HepG2 (cell line): ENCODE data around the gene PLEKHB2. TPM values are rescaled to one million over a fixed set of nuclear protein-coding genes. Genes with fewer than 3 reads are reported as not detected.
A peak's percentile ranks its signal among the peaks of the same experiment; 100 is the strongest.

Experiments
- ATAC-seq: fragments of 200-7000 bp; cut with Tn5 transposase; 3 replicates; pipeline ENCODE4 v1.9.1; 2020; ENCODE audit warnings: mild to moderate bottlenecking, moderate library complexity
- BruUV-seq: library from RNA; stranded (reverse); fragments of 400-500 nt; replicated peaks from 2 replicates; lab custom pipeline; 2021; lab: Mats Ljungman, UMichigan
- CTCF ChIA-PET: fragments of 300-600 bp; formaldehyde crosslinking; extraction: SDS; loops from one replicate; lab custom pipeline; 2021; ENCODE audit warnings: low total read pairs, inconsistent platforms, low intra/inter-chr PET ratio; lab: Yijun Ruan, JAX
- POLR2A ChIA-PET: fragments of 350-600 bp; sonication (Branson Sonifier 250); formaldehyde crosslinking; loops from one replicate; lab custom pipeline; 2020; ENCODE audit warnings: antibody characterized with exemption, inconsistent platforms; lab: Yijun Ruan, JAX
- DNase-seq: peaks from one replicate; pipeline ENCODE4 v3.0.0-alpha.2; 2015; ENCODE audit warnings: low spot score
- FAIRE-seq: peaks from 3 replicates; lab custom pipeline; 2011; peaks lifted over from hg19 to GRCh38; lab: Jason Lieb, UNC
- H2AFZ ChIP-seq: one replicate; pipeline ENCODE4 v1.6.1; 2011; ENCODE audit warnings: low read length, inconsistent platforms
- H3K27ac ChIP-seq: fragments of 300-600 bp; 3 replicates; pipeline ENCODE4 v1.8.0; 2011; ENCODE audit warnings: mixed run types, mild to moderate bottlenecking, mixed read lengths, low read length, inconsistent platforms; ENCODE audit not compliant: insufficient read depth; ENCODE audit errors: extremely low read length
- H3K27me3 ChIP-seq, 2 experiments: fragments of 200-600 bp in 1 of 2; 2 replicates in 1 of 2; 3 replicates in 1 of 2; pipeline versions ENCODE4 v1.6.0 to v1.8.0; 2011; ENCODE audit warnings: low read length in 2 of 2, mild to moderate bottlenecking in 2 of 2, moderate library complexity in 2 of 2, inconsistent platforms in 1 of 2; ENCODE audit not compliant: insufficient read depth in 2 of 2, control insufficient read depth in 1 of 2
- H3K36me3 ChIP-seq, 2 experiments: fragments of 200-600 bp in 1 of 2; replicated peaks in 1 of 2; 2 replicates in 1 of 2; 3 replicates in 1 of 2; pipeline versions ENCODE4 v1.5.1 to v1.8.0; 2011; ENCODE audit warnings: low read length in 2 of 2, inconsistent platforms in 1 of 2; ENCODE audit not compliant: insufficient read depth in 2 of 2, control insufficient read depth in 1 of 2
- H3K4me1 ChIP-seq: 2 replicates; pipeline ENCODE4 v1.5.1; 2012; ENCODE audit warnings: low read length, inconsistent platforms; ENCODE audit not compliant: insufficient read depth
- H3K4me2 ChIP-seq: 2 replicates; pipeline ENCODE4 v1.6.0; 2011; ENCODE audit warnings: low read depth, low read length, inconsistent platforms
- H3K4me3 ChIP-seq, 3 experiments: fragments of 200-600 bp in 1 of 3; sonication (generic), shearing (Covaris generic) in 1 of 3; replicated peaks in 1 of 3; 2 replicates each; pipeline ENCODE4 v1.5.1; 2011 to 2016; ENCODE audit warnings: low read length in 3 of 3, inconsistent platforms in 2 of 3, low read depth in 2 of 3, mild to moderate bottlenecking in 2 of 3, control low read depth in 1 of 3, mixed read lengths in 1 of 3; ENCODE audit not compliant: insufficient read depth in 1 of 3
- H3K79me2 ChIP-seq: one replicate; pipeline ENCODE4 v1.6.1; 2011; ENCODE audit warnings: low read length, inconsistent platforms; ENCODE audit not compliant: insufficient read depth
- H3K9ac ChIP-seq: 2 replicates; pipeline ENCODE4 v1.6.0; 2011; ENCODE audit warnings: mild to moderate bottlenecking, low read depth, low read length, inconsistent platforms; ENCODE audit not compliant: insufficient read depth
- H3K9me3 ChIP-seq: 2 replicates; pipeline ENCODE4 v1.5.1; 2012; ENCODE audit warnings: mild to moderate bottlenecking, low read length
- H4K20me1 ChIP-seq: 2 replicates; pipeline ENCODE4 v1.6.0; 2011; ENCODE audit warnings: inconsistent platforms, mild to moderate bottlenecking, low read length, moderate library complexity; ENCODE audit not compliant: insufficient read depth
- ARNT2 ChIP-seq: sonication (generic); formaldehyde crosslinking; IDR thresholded peaks from 2 replicates; pipeline ENCODE4 v1.8.0; 2022; ENCODE audit warnings: mild to moderate bottlenecking, low read depth, missing genetic modification reagents, moderate library complexity
- PITX1 ChIP-seq: sonication (generic); formaldehyde crosslinking; IDR thresholded peaks from 2 replicates; pipeline ENCODE4 v1.5.1; 2020; ENCODE audit warnings: mild to moderate bottlenecking, missing genetic modification reagents
- ZSCAN22 ChIP-seq: sonication (generic); formaldehyde crosslinking; IDR thresholded peaks from 2 replicates; pipeline ENCODE4 v1.4.0; 2020; ENCODE audit warnings: mild to moderate bottlenecking, missing genetic modification reagents
- WGBS: methylation state at CpG from one replicate; pipeline ENCODE4 v1.1.6; 2017; ENCODE audit warnings: low lambda C conversion rate; 5-methylcytosine and 5-hydroxymethylcytosine counted together
- in situ Hi-C: cut with HindIII; loops from 2 replicates; pipeline ENCODE4 v1.10.0; 2017; ENCODE audit warnings: low pct_unique_long_range_greater_than_20kb; ENCODE audit not compliant: extremely low pct_ligation_motif_present
- intact Hi-C: fragments of 100-400 bp; cut with micrococcal nuclease; formaldehyde crosslinking; loops from one replicate; pipeline ENCODE4 v1.10.0; 2022; ENCODE audit not compliant: unreplicated experiment
- polyA plus RNA-seq, 8 experiments: library from polyadenylated mRNA; depleted of rRNA in 3 of 8; stranded (reverse) in 7 of 8; unstranded in 1 of 8; fragments of >200 nt; fragmentation: Illumina TruSeq in 4 of 8; extraction: Trizol in 4 of 8; gene quantifications; 2 replicates each; pipeline versions ENCODE4 v1.2.1 to v1.2.3, GENCODE V29; 2011 to 2016; ENCODE audit warnings: low read depth in 4 of 8, missing spikeins in 1 of 8, mixed read lengths in 1 of 8; ENCODE audit not compliant: insufficient read depth in 1 of 8
- total RNA-seq, 5 experiments: library from RNA; depleted of rRNA; stranded (reverse); fragments of >200 nt; fragmentation: Illumina TruSeq; extraction: Trizol; gene quantifications; 2 replicates each; pipeline ENCODE4 v1.2.3, GENCODE V29; 2016; ENCODE audit warnings: low read depth in 1 of 5
- TF ChIP-seq, protein P1 (sequence below), 2 experiments: IDR thresholded peaks; 2 replicates each; pipeline ENCODE4 v1.6.1; 2011 to 2012; ENCODE audit warnings: low read length in 2 of 2, borderline replicate concordance in 1 of 2, low read depth in 1 of 2, mild to moderate bottlenecking in 1 of 2, moderate library complexity in 1 of 2
- TF ChIP-seq, protein P2 (sequence below): sonication (generic); formaldehyde crosslinking; IDR thresholded peaks from 2 replicates; pipeline ENCODE4 v1.4.0; 2020; ENCODE audit warnings: missing genetic modification reagents
- TF ChIP-seq, protein P3 (sequence below): sonication (generic); formaldehyde crosslinking; IDR thresholded peaks from 2 replicates; pipeline ENCODE4 v1.8.0; 2022; ENCODE audit warnings: mild to moderate bottlenecking, missing genetic modification reagents, borderline replicate concordance
- TF ChIP-seq, protein P4 (sequence below): sonication (generic); formaldehyde crosslinking; IDR thresholded peaks from 2 replicates; pipeline ENCODE4 v1.4.0; 2020; ENCODE audit warnings: missing genetic modification reagents, mild to moderate bottlenecking, borderline replicate concordance

Gene PLEKHB2
- total and polyA plus RNA-seq, 2 of the 13 experiments (the other 11 are each of a cell fraction or from before 2014, with no cell fraction given): 73.0 to 78.9 TPM

DNA sequence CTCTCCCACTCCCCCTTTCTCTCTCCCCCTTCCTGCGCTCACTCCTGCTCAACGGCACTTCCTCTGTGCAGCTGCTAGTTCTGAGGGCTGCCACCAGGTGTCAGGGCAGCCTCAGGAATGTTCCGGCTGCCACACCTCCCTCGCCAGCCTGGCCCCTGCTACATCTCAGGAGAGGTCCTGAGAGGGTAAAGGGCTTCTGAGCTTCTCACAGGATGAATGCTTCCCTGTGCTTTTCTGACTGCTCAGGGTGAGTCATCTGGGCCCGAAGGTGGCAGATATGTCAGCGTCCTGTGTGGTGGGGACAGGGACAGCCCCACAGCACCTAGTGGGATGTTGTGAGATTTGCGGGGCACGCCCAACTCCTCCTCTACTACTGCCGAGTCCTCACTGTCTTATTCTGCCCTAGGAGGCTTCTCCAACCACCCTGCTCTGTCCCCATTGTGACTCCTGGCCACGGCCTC, 49.0 kb downstream of the PLEKHB2 start (continued):
- TF ChIP-seq, protein P1, sequence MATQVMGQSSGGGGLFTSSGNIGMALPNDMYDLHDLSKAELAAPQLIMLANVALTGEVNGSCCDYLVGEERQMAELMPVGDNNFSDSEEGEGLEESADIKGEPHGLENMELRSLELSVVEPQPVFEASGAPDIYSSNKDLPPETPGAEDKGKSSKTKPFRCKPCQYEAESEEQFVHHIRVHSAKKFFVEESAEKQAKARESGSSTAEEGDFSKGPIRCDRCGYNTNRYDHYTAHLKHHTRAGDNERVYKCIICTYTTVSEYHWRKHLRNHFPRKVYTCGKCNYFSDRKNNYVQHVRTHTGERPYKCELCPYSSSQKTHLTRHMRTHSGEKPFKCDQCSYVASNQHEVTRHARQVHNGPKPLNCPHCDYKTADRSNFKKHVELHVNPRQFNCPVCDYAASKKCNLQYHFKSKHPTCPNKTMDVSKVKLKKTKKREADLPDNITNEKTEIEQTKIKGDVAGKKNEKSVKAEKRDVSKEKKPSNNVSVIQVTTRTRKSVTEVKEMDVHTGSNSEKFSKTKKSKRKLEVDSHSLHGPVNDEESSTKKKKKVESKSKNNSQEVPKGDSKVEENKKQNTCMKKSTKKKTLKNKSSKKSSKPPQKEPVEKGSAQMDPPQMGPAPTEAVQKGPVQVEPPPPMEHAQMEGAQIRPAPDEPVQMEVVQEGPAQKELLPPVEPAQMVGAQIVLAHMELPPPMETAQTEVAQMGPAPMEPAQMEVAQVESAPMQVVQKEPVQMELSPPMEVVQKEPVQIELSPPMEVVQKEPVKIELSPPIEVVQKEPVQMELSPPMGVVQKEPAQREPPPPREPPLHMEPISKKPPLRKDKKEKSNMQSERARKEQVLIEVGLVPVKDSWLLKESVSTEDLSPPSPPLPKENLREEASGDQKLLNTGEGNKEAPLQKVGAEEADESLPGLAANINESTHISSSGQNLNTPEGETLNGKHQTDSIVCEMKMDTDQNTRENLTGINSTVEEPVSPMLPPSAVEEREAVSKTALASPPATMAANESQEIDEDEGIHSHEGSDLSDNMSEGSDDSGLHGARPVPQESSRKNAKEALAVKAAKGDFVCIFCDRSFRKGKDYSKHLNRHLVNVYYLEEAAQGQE (IDR thresholded peaks at IDR 0.05; ENCODE audit: borderline replicate concordance in 1 of 2, low read depth in 1 of 2, low read length in 2 of 2): no peak

DNA sequence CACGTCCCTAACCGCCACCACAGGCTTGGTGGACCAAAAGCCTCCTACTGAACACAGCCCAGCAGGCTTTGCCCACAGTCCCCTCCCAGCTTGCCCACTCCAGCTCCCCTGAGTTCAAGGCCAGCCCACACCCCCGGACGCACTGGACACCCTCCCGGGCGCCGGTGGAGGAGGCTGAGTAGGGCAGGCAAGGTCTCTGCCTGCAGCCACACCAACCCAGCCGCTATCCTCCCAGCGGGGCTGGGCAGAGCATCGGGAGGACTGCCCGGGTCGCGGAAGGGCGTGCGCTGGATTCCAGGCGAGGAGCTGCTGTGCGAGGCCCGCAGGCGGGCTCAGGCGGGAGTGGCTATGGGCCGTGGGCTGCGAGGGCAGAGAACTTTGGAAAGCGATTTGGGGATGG, 49.5 kb downstream of the PLEKHB2 start:
- no peak overlapping the region for H3K9ac ChIP-seq
- H3K27me3 ChIP-seq: peaks cover 0 to 28% of the 10 kb centered on the region in 2 experiments; a peak in 3 of 5 replicates
- H3K9me3 ChIP-seq: no peaks in the 10 kb centered on the region
- no peak for DNase-seq
- H3K27ac ChIP-seq: no peak overlapping the region
- no peak for FAIRE-seq
- H2AFZ ChIP-seq: no peak overlapping the region
- ATAC-seq: peak; percentile 0; the same call in 2 of the 3 replicates
- no peak overlapping the region for H3K4me3 ChIP-seq
- H3K79me2 ChIP-seq: no peaks in the 10 kb centered on the region
- WGBS: 64% methylated on average over 20 of the region's 23 CpGs
- CTCF ChIA-PET: interaction anchor here (1.2 to 1.8 kb wide), 6 partner anchors 156 to 647 kb away, joined by 3 to 14 read pairs (median 8); partner anchors contain the start of gene MZT2A
- POLR2A ChIA-PET: interaction anchor here (1.9 kb wide), 1 partner anchor 518 kb away, joined by 4 read pairs; no protein-coding TSS in a partner anchor
- intact Hi-C loops: loop anchor here (1.0 to 10.0 kb wide), 7 partner anchors 157 to 990 kb away; partner anchors contain the start of gene MZT2A
- H3K36me3 ChIP-seq: peaks cover 0 to 8% of the 10 kb centered on the region in 2 experiments; a peak in 3 of 5 replicates
- in situ Hi-C loops: loop anchor here (25.0 kb wide), 1 partner anchor 508 kb away; no protein-coding TSS in a partner anchor
- BruUV-seq: no TSS peak
- H3K4me2 ChIP-seq: no peak overlapping the region
- peaks cover 7% of the 10 kb centered on the region; the same call in 1 of the 2 replicates for H4K20me1 ChIP-seq
- peaks cover 33% of the 10 kb centered on the region for H3K4me1 ChIP-seq
- TF ChIP-seq, protein P2, sequence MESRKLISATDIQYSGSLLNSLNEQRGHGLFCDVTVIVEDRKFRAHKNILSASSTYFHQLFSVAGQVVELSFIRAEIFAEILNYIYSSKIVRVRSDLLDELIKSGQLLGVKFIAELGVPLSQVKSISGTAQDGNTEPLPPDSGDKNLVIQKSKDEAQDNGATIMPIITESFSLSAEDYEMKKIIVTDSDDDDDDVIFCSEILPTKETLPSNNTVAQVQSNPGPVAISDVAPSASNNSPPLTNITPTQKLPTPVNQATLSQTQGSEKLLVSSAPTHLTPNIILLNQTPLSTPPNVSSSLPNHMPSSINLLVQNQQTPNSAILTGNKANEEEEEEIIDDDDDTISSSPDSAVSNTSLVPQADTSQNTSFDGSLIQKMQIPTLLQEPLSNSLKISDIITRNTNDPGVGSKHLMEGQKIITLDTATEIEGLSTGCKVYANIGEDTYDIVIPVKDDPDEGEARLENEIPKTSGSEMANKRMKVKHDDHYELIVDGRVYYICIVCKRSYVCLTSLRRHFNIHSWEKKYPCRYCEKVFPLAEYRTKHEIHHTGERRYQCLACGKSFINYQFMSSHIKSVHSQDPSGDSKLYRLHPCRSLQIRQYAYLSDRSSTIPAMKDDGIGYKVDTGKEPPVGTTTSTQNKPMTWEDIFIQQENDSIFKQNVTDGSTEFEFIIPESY (CRISPR knock-in tag): peak; percentile 80
- TF ChIP-seq ARNT2 (CRISPR knock-in tag): no peak
- TF ChIP-seq, protein P3, sequence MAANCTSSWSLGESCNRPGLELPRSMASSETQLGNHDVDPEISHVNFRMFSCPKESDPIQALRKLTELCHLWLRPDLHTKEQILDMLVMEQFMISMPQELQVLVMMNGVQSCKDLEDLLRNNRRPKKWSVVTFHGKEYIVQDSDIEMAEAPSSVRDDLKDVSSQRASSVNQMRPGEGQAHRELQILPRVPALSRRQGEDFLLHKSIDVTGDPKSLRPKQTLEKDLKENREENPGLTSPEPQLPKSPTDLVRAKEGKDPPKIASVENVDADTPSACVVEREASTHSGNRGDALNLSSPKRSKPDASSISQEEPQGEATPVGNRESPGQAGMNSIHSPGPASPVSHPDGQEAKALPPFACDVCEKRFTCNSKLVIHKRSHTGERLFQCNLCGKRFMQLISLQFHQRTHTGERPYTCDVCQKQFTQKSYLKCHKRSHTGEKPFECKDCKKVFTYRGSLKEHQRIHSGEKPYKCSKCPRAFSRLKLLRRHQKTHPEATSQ (CRISPR knock-in tag): no peak
- 0 out of 2 replicates have a peak, but pooled peaks have one; percentile 9 for TF ChIP-seq PITX1 (CRISPR knock-in tag)
- TF ChIP-seq ZSCAN22 (CRISPR knock-in tag): no peak
- TF ChIP-seq, protein P4, sequence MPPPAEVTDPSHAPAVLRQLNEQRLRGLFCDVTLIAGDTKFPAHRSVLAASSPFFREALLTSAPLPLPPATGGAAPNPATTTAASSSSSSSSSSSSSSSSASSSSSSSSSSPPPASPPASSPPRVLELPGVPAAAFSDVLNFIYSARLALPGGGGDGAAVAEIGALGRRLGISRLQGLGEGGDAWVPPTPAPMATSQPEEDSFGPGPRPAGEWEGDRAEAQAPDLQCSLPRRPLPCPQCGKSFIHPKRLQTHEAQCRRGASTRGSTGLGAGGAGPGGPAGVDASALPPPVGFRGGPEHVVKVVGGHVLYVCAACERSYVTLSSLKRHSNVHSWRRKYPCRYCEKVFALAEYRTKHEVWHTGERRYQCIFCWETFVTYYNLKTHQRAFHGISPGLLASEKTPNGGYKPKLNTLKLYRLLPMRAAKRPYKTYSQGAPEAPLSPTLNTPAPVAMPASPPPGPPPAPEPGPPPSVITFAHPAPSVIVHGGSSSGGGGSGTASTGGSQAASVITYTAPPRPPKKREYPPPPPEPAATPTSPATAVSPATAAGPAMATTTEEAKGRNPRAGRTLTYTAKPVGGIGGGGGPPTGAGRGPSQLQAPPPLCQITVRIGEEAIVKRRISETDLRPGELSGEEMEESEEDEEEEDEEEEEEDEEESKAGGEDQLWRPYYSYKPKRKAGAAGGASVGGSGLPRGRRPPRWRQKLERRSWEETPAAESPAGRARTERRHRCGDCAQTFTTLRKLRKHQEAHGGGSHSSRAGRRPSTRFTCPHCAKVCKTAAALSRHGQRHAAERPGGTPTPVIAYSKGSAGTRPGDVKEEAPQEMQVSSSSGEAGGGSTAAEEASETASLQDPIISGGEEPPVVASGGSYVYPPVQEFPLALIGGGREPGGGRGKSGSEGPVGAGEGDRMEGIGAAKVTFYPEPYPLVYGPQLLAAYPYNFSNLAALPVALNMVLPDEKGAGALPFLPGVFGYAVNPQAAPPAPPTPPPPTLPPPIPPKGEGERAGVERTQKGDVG (CRISPR knock-in tag): no peak
